Activated CD8-positive, alpha-beta memory T cell treated with anti-CD3 and anti-CD28 coated beads for 4 hours (primary cell): ENCODE data around the gene EFCAB6.

ENCODE experiments used
- DNase-seq, 2 donors: peaks; one replicate each; pipeline ENCODE4 v3.0.0-alpha.2; 2020; ENCODE audit warnings: low read depth in 2 of 2

EFCAB6 gene

GRCh38 chr22:43846966-43847365 lies 34.9 kb upstream of the EFCAB6 start:
- no peak for DNase-seq

DNA sequence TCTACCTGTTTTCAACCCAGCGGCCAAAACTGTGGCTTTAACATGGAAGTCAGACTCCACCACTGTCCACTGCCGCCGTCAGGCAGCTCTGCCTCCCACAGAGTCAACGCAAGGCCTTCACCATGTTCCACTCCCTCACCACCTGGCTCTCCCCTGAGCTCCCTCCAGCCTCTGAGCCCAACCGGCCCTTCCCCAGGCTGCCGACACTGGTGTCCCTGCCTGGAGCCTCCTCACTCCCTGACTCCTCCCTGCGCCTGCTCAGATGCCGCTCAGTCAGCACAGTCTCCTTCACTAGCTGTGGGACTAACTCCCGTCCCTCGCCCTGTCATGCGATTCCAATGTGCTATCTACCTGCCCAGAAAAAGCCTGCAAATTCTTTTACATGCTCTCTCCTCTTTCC lies 33.9 kb upstream of the EFCAB6 start:
- DNase-seq: no peak

DNA sequence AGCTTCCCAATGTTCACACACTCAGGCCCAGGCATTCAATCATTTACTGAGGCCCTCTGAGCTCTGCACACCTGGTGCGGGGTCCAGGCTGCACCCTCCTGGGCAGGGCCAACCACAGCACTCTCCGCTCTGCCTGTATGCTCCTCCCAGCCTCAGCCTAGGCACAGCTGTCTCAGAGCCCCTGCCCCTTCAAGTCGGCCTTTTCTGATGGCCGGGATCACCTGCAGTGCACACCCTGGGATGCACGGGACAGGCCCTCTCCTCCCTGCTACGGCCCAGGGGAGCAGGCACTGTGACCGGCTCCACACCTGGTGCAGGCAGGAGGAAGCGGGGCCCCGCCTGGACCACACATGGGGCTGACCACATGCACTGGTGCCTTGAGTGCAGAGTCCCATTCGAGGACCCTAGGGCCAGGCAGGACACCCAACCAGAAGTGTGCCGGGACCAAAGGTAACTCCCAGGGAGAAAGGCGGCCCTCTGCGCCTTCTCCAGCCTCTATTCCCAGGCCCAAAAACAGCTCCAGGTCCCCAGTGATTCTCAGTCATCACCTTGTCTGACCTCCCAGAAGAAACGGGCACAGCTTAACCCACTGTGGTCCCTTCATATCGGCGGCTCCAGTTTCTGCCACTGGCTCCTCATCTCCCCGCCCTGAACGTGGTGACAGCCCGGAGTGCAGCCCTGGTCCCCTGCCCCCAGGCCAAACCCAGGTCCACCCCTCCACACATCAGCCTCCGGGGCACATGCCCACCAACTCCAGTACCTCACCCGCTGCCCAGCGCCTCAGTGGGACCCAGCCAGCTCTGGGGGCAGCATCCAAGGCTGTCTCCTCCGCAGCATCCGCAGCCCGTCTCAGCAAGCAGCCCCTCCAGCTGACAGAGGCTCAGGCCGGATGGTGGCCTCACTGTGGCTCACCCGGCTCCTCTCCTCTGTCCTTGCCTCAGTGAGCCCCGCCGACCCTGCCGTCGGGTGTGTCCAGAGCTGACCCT lies 32.7 kb upstream of the EFCAB6 start:
- no peak for DNase-seq

DNA sequence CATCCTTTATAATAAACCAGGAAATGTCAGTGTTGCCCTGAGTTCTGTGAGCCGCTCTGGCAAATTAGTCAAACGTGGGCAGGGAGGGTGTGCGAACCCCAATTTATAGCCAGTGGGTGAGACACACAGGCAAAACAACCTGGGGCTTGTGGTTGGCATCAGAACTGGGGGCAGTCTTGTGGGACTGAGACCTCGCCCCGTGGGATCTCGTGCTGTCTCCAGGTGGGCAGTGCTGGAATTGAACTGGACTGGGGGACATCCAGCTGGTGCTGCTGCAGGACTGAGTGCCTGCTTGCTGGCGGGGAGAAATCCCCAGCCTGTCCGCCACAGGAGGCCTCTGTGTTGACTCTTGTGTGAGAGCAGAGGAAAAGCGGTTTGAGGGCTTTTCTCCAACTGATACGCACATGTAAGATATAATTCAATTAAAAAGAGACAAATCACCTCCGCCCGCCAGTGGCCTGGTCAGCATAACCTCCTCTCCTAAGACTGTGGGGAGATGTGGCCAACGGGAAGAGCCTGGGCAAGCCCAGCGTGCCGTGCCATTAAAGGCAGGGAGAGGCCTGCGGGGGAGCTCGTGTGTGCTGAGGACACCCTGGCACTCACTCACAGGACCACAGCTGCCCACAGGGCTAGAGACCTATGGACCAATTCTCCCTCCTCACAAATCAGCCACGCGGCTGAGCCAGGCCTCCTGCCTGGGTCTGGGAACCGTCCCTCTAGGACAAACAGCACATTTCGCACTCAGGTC lies 31.9 kb upstream of the EFCAB6 start:
- no peak for DNase-seq

DNA sequence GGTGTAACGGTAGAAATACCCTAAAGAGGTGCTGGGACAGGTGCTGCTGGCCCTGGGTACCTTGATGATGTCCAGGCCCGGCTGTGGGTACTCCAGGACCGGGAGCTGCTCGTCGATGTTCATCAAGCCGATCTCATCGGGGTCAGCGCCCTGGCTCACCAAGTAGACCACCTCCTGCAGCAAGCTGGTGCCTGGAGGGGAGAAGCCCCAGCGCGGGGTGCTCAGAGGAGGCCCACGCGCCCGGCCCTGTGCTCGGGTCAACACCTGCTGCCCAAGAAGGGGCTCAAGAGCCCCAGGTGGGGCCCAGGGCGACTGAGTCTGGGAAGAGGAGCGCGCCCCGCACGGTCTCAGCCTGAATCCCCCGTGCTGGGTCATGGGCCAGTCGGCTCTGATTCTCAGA lies 29.6 kb upstream of the EFCAB6 start:
- DNase-seq: no peak

- no peak for DNase-seq
Observed at GRCh38 chr22:43840851-43841250, 28.7 kb upstream of the EFCAB6 start.

DNA sequence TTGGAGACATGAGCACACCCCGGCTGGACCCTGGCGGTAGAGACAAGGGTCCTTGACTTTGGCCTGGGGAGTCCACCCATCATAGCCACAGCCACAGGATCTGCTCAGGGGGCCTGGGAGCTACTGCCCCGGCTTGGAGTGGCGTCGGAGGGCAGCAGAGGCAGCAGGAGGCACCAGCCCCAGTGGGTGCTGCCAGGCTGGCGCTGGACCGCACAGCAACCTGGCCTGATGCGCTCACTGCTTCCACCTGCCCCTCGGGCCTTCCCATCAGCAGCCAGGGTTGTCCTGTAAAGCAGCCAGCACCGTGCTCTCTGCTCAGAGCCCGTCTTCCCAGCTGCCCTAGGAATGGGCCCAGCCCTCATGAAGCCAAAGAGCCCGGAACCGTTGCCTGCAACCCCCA lies 28.3 kb upstream of the EFCAB6 start:
- no peak for DNase-seq

DNA sequence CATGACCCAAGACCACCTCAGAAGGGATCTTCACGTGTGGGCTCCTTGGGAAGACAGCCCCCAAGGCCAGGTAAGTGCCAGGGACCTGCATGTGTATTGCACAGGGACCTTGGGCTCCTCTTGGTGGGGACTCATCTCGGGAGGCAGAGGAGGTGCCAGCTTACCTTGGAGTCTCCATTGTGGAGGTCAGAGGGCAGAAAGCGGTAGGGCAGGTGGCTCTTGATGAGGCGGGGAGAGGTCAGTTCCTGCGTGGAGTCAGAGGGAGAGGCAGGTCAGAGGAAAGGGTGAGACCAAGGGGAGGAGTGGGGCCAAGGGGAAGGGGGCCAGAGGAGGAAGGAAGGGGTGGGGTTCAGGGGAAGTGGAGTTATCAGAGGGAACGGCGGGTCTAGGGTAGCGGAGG lies 27.7 kb upstream of the EFCAB6 start:
- no peak for DNase-seq

DNA sequence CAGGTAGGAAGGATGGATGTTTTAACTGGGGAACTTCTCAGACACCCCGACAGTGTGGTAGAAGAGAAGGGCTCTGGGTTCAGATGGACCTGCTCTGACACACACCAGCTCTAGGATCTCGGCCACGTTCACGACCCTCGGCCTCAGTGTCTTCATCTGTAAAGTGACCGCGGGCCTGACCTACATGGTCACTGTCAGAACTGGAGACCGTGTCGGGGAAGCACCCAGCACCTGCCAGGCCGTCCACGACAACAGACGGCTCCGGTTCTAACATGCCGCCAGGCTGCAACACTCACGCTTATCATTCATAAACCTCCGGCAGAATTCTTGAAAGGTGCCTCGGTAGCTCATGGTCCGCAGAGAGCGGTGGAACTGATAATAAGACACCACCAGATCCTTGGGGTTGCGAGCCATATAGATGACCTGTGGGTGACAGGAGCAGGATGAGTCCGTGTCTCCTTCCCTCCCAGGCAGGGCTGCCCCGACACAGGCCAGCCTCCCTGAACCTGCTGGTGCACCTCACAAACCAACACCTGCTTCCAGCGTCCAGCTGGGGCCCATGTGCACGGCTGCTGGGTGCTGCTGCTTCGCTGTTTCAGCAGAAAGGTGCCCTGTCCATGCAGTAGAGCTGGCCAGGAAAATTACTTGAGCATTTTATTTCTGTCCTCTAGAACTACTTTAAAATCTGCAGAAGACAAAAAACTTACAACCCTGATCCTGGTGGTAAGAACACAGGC lies 26.6 kb upstream of the EFCAB6 start:
- no peak for DNase-seq

- DNase-seq: no peak
Observed at GRCh38 chr22:43838161-43838560, 26.1 kb upstream of the EFCAB6 start.

DNA sequence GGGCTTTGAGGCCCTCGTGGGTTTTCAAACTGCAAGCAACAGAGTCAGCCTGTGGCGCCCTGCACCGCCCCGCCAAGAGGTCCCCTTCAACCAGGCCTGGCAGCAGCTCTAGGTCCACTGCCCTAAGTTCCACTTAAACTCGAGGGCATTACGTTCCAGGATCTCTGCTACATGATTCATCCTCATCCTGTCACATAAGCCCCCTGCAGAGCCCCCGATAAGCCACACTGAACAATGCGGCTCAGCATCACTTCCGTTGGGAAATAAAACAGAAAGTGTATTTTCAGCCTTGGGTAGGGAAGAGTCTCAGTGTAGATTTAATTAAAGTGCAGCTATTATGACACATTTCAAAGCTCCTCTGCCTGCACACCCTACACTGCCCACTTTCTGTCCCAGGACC lies 25.6 kb upstream of the EFCAB6 start:
- no peak for DNase-seq

- DNase-seq: no peak
Observed at GRCh38 chr22:43835736-43836135, 23.6 kb upstream of the EFCAB6 start.

GRCh38 chr22:43835166-43835565 lies 23.1 kb upstream of the EFCAB6 start:
- no peak for DNase-seq

DNA sequence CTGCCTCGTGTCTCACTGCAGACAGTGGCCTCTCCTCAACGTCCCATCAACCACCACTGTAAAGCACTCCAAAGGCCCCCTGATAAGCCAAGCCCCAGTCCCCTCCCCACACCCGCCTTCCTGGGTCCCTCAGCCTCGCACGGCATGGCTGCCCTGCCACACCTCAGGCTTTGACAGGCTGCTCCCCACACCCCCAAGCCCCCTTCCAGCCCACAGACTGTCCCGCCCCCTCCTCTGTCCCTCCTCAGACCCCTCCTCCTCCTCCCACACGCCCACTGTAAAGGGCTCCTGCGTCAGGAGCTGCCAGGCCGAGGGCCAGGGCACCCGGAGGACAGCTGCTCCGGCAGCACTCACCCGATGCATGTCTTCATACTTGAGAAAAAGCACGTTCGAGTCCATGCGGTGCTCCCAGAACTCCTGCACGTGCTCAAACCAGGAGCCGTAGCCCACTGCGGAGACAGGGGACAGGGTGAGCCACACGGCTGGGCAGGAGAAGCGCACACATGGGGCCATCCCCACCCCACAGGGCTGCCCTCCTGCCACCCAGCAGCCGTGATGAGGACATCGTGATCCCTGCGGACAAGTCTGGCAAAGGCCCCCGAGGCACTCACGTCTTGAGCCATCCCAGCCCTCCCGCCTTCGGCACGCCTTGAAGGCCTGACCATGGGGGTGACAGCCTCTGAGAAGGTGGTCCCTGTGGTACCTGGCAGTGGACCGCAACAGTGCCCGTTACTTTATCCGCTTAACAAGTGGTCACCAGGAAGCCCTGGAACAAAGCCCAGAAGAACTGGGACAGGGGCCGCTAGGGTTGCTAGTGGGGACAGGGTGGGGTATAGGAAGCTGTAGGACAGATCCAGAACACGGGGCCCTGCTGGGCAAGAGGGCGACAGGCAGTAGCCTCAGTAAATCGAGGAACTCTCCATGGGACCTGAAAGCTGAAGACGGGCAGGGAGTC lies 21.5 kb upstream of the EFCAB6 start:
- DNase-seq: no peak

GRCh38 chr22:43832393-43833265 lies 20.5 kb upstream of the EFCAB6 start:
- DNase-seq: no peak

GRCh38 chr22:43831561-43832392 lies 19.7 kb upstream of the EFCAB6 start:
- DNase-seq: no peak

DNA sequence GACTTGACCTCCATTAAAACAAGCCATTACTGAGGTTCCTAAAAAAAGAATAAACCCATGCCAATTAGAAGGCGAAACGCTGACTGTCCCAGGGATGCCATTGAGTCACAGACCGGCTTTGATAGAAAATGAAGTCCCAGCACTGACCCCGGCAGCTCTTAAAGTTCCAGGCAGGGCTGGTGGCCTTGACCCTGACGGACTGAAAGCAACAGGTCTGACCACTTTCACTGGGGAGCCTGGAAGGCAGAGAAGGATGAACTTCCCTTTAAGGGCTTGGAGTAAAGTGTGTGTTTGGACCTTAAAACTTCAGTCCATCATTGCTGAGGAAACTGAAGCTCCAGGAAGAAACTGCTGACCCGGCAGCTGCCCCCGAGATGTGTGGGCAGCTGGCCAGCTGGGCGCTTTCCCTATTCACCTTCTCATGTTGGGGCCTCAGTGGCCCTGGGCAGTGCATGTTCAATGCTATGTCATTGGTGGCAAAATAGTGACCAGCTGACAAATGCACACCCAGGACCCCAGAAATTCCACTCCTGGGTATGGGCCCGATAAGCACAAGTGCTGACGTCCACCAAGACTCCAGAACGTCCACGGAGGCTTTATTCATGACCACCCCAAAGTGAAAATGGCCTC lies 18.9 kb upstream of the EFCAB6 start:
- DNase-seq: no peak
